ENCODE results near the gene GOLGA6A.
"Not testable (repeated sequence)": the region's sequence is repeated elsewhere in the genome, so short reads cannot be mapped to it uniquely, and the experiment has no call there.

GOLGA6A gene

DNA sequence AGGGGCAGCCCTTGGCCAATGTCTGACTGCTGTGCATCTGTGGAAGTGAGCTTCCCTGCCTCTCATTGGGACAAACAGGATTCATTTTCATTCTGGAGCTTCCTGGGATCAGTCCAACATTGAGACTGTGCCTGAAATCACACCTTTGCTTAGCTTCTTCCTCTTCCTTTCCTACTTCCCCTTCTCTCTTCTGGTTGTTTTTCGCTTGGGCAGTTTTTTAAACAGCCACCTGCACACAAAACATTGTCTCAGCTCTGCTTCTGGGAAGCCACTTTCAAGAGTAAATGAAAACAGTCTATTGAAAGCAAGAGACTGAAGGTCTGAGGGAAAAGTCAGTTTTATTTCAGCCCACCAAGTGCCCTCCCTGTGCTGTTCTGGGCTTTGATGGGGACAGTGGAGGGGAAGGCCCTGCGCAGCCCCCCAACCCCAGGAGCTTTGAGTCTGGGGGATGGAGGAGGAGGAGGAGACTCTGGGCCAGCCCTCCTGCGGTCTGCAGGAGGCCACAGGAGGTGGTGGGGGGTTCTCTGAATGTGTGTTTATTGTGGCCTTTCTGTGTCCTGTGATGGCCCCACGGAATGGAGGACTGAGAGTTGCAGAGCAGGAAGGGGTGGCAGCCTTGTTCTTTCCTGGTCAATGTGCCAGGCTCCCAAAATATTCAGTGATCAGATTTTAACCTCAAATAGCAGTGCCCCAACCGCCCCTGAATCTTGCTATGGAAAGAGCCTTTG, 40.2 kb upstream of the GOLGA6A start:
- no peak for DNase-seq (ENCODE audit: low read depth in 2 of 2)
- H3K4me3 ChIP-seq (replicated peaks in 1 of 2; ENCODE audit: low read depth in 2 of 2, low read length in 2 of 2): no peak overlapping the region
- no peak for TF ChIP-seq CTCF (IDR thresholded peaks at IDR 0.05; ENCODE audit: low read depth, low read length)

- DNase-seq (ENCODE audit: low read depth in 2 of 2): no peak
- no peak overlapping the region for H3K4me3 ChIP-seq (replicated peaks in 1 of 2; ENCODE audit: low read depth in 2 of 2, low read length in 2 of 2)
- TF ChIP-seq CTCF (IDR thresholded peaks at IDR 0.05; ENCODE audit: low read depth, low read length): no peak
Observed at GRCh38 chr15:74121858-74122257, 39.5 kb upstream of the GOLGA6A start.

DNA sequence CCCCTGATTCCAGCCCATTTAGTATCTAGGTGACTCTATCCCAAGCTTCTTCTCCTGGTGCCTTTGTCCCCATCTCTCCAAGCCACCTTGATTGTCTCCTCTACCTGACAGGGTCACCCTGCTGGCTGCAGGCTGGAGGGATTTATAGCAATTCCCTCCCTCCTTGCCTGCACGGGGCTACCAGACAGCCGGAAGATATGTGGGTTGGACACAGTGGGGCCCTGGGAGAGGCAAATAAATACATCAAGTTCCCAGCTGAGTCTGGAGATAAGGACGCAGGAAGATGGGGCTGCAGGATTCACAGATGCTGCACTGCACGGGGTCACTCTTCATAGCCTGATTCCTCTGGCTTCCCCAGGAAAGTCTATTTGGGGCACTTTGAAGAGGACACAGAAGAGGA, 38.7 kb upstream of the GOLGA6A start:
- no peak overlapping the region for H3K4me3 ChIP-seq (replicated peaks in 1 of 2; ENCODE audit: low read depth in 2 of 2, low read length in 2 of 2)
- no peak for TF ChIP-seq CTCF (IDR thresholded peaks at IDR 0.05; ENCODE audit: low read depth, low read length)
- DNase-seq (ENCODE audit: low read depth in 2 of 2): no peak

- no peak overlapping the region for H3K4me3 ChIP-seq (replicated peaks in 1 of 2; ENCODE audit: low read depth in 2 of 2, low read length in 2 of 2)
- TF ChIP-seq CTCF (IDR thresholded peaks at IDR 0.05; ENCODE audit: low read depth, low read length): no peak
- no peak for DNase-seq (ENCODE audit: low read depth in 2 of 2)
Observed at GRCh38 chr15:74120426-74120825, 38.1 kb upstream of the GOLGA6A start.

DNA sequence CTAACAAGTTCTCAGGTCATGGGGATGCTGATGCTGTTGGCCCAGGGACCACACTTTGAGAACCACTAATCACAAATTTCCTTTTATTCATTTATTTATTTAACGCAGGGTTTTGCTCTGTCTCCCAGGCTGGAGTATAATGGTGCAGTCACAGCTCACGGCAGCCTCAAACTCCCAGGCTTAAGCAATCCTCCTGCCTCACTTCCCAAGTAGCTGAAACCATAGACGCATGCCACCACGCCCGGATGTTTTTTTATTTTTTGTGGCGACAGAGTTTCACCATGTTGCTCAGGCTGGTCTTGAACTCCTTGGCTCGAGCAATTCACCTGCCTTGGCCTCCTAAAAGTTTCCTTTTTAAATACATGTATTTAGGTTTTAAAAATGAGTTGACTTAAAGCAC, 27.4 kb upstream of the GOLGA6A start:
- no peak overlapping the region for H3K4me3 ChIP-seq (replicated peaks in 1 of 2; ENCODE audit: low read depth in 2 of 2, low read length in 2 of 2)
- no peak for TF ChIP-seq CTCF (IDR thresholded peaks at IDR 0.05; ENCODE audit: low read depth, low read length)
- DNase-seq (ENCODE audit: low read depth in 2 of 2): no peak

DNA sequence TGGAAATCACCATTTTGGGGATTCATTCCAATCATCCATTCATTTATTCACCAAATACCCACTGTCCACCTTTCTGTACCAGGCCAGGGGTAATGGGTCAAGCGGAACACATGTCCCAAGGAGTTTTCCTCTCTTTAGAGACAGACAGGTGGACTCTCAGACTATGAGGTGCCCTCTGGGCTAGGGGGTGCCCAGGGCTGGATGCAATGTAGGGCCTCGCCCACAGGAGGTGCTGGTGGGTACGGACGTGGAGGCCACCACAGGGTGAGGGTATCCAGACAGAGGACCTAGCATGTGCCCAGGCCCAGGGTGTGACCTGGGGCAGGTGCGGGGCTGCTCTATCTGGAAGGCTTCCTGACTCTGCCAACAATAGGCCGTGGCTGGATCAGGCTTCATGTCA, 26.3 kb upstream of the GOLGA6A start:
- not testable (repeated sequence) for DNase-seq (ENCODE audit: low read depth in 2 of 2); H3K4me3 ChIP-seq (replicated peaks in 1 of 2; ENCODE audit: low read depth in 2 of 2, low read length in 2 of 2)

- no peak overlapping the region for H3K4me3 ChIP-seq (replicated peaks in 1 of 2; ENCODE audit: low read depth in 2 of 2, low read length in 2 of 2)
- TF ChIP-seq CTCF (IDR thresholded peaks at IDR 0.05; ENCODE audit: low read depth, low read length): no peak
- DNase-seq (ENCODE audit: low read depth in 2 of 2): no peak
Observed at GRCh38 chr15:74108111-74108510, 25.8 kb upstream of the GOLGA6A start.

GRCh38 chr15:74099963-74100733, 17.8 kb upstream of the GOLGA6A start:
- DNase-seq (ENCODE audit: low read depth in 2 of 2): peak; percentile 92 to 94
- H3K4me3 ChIP-seq (replicated peaks in 1 of 2; ENCODE audit: low read depth in 2 of 2, low read length in 2 of 2): peak overlapping the region; percentile 35 to 36

DNA sequence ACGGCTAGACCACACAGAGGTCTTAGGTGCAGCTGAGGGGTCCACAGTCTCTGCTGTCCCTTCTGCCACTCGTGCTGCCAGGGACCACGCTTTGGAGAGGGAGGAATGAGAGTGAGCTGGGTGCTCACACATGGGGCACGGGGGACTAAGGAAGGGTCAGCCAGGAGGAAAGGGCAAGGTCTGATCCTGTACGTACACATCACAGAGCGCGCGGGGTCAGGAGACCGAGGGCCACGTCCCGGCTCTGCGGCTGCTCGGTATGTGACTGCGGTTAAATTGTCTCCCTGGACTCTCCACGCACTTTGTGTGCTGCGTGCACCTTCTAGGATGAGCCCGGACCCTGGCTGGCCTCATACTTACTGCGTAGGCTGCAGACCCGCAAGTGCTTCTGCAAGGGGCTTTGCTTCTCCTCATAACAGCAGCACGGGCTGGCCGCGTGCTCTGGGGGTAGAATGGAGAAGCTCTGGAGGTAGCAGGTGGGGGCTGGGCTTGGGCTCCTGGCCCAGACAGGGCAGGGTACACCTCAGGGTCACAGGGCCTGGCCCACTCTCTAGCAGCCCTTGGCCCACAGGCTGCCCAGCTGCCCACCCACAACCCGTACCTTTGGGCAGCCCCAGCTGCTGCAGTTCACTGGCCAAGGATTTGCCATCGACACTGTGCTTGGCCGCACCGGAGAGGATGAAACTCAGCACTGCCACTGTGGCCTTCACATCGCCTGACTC, 14.6 kb upstream of the GOLGA6A start:
- DNase-seq (ENCODE audit: low read depth in 2 of 2); H3K4me3 ChIP-seq (replicated peaks in 1 of 2; ENCODE audit: low read depth in 2 of 2, low read length in 2 of 2): not testable (repeated sequence)

- H3K4me3 ChIP-seq (replicated peaks in 1 of 2; ENCODE audit: low read depth in 2 of 2, low read length in 2 of 2); DNase-seq (ENCODE audit: low read depth in 2 of 2): not testable (repeated sequence)
Observed at GRCh38 chr15:74095610-74096009, 13.3 kb upstream of the GOLGA6A start.

Data from cardiac fibroblast (primary cell).